B cell (primary cell): Measurements from ENCODE around the gene ADAMTS2. TPM values are rescaled to one million over a fixed set of nuclear protein-coding genes. Genes with fewer than 3 reads are reported as not detected.

Experiments used
- ATAC-seq: fragments of 200-7000 bp; cut with Tn5 transposase; one replicate; pipeline ENCODE4 v1.10.0; 2021; ENCODE audit warnings: low read depth, mild to moderate bottlenecking, moderate number of reproducible peaks, moderate library complexity
- CTCF ChIA-PET: fragments of 350-600 bp; sonication (Branson Sonifier 250); formaldehyde crosslinking; loops from one replicate; lab custom pipeline; 2021; ENCODE audit warnings: antibody characterized with exemption, inconsistent platforms; lab: Charles Lee
- POLR2A ChIA-PET: fragments of 350-600 bp; sonication (Branson Sonifier 250); formaldehyde crosslinking; loops from one replicate; lab custom pipeline; 2021; ENCODE audit warnings: antibody characterized with exemption; lab: Charles Lee
- DNase-seq: peaks from one replicate; pipeline ENCODE4 v3.0.0; 2013
- H2AFZ ChIP-seq: 2 replicates; pipeline ENCODE4 v1.6.1; 2012; ENCODE audit warnings: mild to moderate bottlenecking, low read depth, low read length; ENCODE audit not compliant: insufficient read depth, poor library complexity, severe bottlenecking
- H3K27ac ChIP-seq, 2 donors: 1 replicate in 1 of 2; 2 replicates in 1 of 2; pipeline ENCODE4 v1.5.1; 2012 to 2013; ENCODE audit warnings: low read length in 2 of 2, mild to moderate bottlenecking in 2 of 2, moderate library complexity in 1 of 2
- H3K27me3 ChIP-seq, 4 experiments: fragments of 200-600 bp in 1 of 4; sonication (generic) in 1 of 4; replicated peaks in 1 of 4; 1 replicate in 2 of 4; 2 replicates in 2 of 4; pipeline versions ENCODE4 v1.6.1 to v1.7.0; 2013 to 2016; ENCODE audit warnings: low read length in 3 of 4, mild to moderate bottlenecking in 2 of 4, mixed read lengths in 1 of 4, moderate library complexity in 1 of 4; ENCODE audit not compliant: insufficient read depth in 4 of 4, control insufficient read depth in 3 of 4; ENCODE audit errors: control extremely low read depth in 1 of 4
- H3K36me3 ChIP-seq, 2 experiments: replicated peaks in 1 of 2; 1 replicate in 1 of 2; 2 replicates in 1 of 2; pipeline versions ENCODE4 v1.6.1 to v1.7.1; 2013; ENCODE audit warnings: low read length in 1 of 2; ENCODE audit not compliant: insufficient read depth in 2 of 2, control insufficient read depth in 1 of 2; ENCODE audit errors: control extremely low read depth in 1 of 2, extremely low read depth in 1 of 2
- H3K4me1 ChIP-seq, 2 donors: fragments of 200-600 bp in 1 of 2; sonication (generic) in 1 of 2; 1 replicate in 1 of 2; 2 replicates in 1 of 2; pipeline versions ENCODE4 v1.5.1 to v1.6.1; 2013 to 2017; ENCODE audit warnings: low read length in 2 of 2; ENCODE audit not compliant: control insufficient read depth in 2 of 2, insufficient read depth in 2 of 2
- H3K4me2 ChIP-seq: replicated peaks from 2 replicates; pipeline ENCODE3; 2012; ENCODE audit warnings: mild to moderate bottlenecking, low read depth, low read length; ENCODE audit not compliant: poor library complexity, severe bottlenecking
- H3K4me3 ChIP-seq, 5 experiments: fragments of 200-600 bp in 1 of 5; sonication (generic) in 1 of 5; 1 replicate in 3 of 5; 2 replicates in 2 of 5; pipeline versions ENCODE4 v1.5.1 to v1.7.0; 2011 to 2016; ENCODE audit warnings: low read length in 4 of 5, mild to moderate bottlenecking in 4 of 5, low read depth in 2 of 5, control low read depth in 1 of 5, moderate library complexity in 1 of 5; ENCODE audit not compliant: insufficient read depth in 1 of 5; ENCODE audit errors: control extremely low read depth in 1 of 5, extremely low read depth in 1 of 5
- H3K79me2 ChIP-seq: fragments of 200-600 bp; sonication (generic); one replicate; pipeline ENCODE4 v1.6.0; 2016; ENCODE audit warnings: low read length; ENCODE audit not compliant: control insufficient read depth, insufficient read depth
- H3K9ac ChIP-seq: fragments of 200-600 bp; sonication (generic); 2 replicates; pipeline ENCODE4 v1.6.1; 2017; ENCODE audit warnings: mild to moderate bottlenecking, low read length, moderate library complexity
- H3K9me3 ChIP-seq, 3 donors: one replicate each; pipeline versions ENCODE4 v1.6.1 to v1.7.1; 2013; ENCODE audit warnings: low read length in 2 of 3; ENCODE audit not compliant: control insufficient read depth in 2 of 3, insufficient read depth in 1 of 3; ENCODE audit errors: control extremely low read depth in 1 of 3
- H4K20me1 ChIP-seq: 2 replicates; pipeline ENCODE4 v1.6.0; 2012; ENCODE audit warnings: mild to moderate bottlenecking, low read length; ENCODE audit not compliant: insufficient read depth, control insufficient read depth, poor library complexity, severe bottlenecking
- H3K27ac Mint-ChIP-seq: one replicate; pipeline ENCODE4 v1.8.0; 2021; ENCODE audit warnings: mixed read lengths
- H3K27me3 Mint-ChIP-seq: one replicate; pipeline ENCODE4 v1.8.0; 2021; ENCODE audit warnings: mixed read lengths
- H3K4me1 Mint-ChIP-seq: one replicate; pipeline ENCODE4 v1.8.0; 2021; ENCODE audit warnings: mixed read lengths
- H3K4me3 Mint-ChIP-seq: one replicate; pipeline ENCODE4 v1.8.0; 2021; ENCODE audit warnings: mixed read lengths
- H3K9me3 Mint-ChIP-seq: one replicate; pipeline ENCODE4 v1.8.0; 2022; ENCODE audit warnings: mixed read lengths; ENCODE audit not compliant: insufficient read depth
- CTCF ChIP-seq: fragments of 200-600 bp; IDR thresholded peaks from one replicate; pipeline ENCODE4 v1.8.0; 2022; ENCODE audit warnings: antibody characterized with exemption, mild to moderate bottlenecking
- EZH2 ChIP-seq: IDR thresholded peaks from 2 replicates; pipeline ENCODE4 v1.6.1; 2012; ENCODE audit warnings: borderline replicate concordance, low read depth, mild to moderate bottlenecking, moderate library complexity, low read length; ENCODE audit not compliant: insufficient read depth, poor library complexity, severe bottlenecking
- WGBS: methylation state at CpG from one replicate; pipeline ENCODE4 v1.1.5; 2013; ENCODE audit warnings: missing lambda C conversion rate; ENCODE audit not compliant: insufficient coverage; 5-methylcytosine and 5-hydroxymethylcytosine counted together
- intact Hi-C: fragments of 100-400 bp; cut with micrococcal nuclease; formaldehyde crosslinking; loops from one replicate; pipeline ENCODE4 v1.10.0; 2022
- polyA plus RNA-seq: library from polyadenylated mRNA; depleted of rRNA; stranded (reverse); fragments of >200 nt; gene quantifications from 2 replicates; pipeline ENCODE4 v1.2.3, GENCODE V29; 2012
- total RNA-seq, 2 donors: library from RNA; stranded (reverse); fragments of 120-200 nt in 1 of 2; gene quantifications; 1 replicate in 1 of 2; 2 replicates in 1 of 2; pipeline versions ENCODE4 v1.2.3 to v1.2.4, GENCODE V29; 2013 to 2022

ADAMTS2 gene
- total and polyA plus RNA-seq, 2 donors (not counting 1 experiment from before 2014, with no cell fraction given): not detected

GRCh38 chr5:179224741-179225140 lies 120.5 kb downstream of the ADAMTS2 start:
- no peak overlapping the region for H3K9ac ChIP-seq
- H3K27ac Mint-ChIP-seq: no peak overlapping the region
- TF ChIP-seq CTCF: no peak
- no peak for TF ChIP-seq EZH2
- no peaks in the 10 kb centered on the region for H3K36me3 ChIP-seq
- no peak overlapping the region for H3K4me2 ChIP-seq
- H4K20me1 ChIP-seq: no peaks in the 10 kb centered on the region
- no peaks in the 10 kb centered on the region for H3K27me3 ChIP-seq
- H3K27me3 Mint-ChIP-seq: no peaks in the 10 kb centered on the region
- ChIA-PET POLR2A (no interaction called here), CTCF (no interaction called here)
- H3K27ac ChIP-seq: no peak overlapping the region
- H2AFZ ChIP-seq: no peak overlapping the region
- DNase-seq: no peak
- ATAC-seq: no peak
- peaks cover 0 to 37% (median 5%) of the 10 kb centered on the region in 3 donors for H3K9me3 ChIP-seq
- H3K4me1 Mint-ChIP-seq: no peaks in the 10 kb centered on the region
- no peak overlapping the region for H3K4me3 Mint-ChIP-seq
- H3K4me3 ChIP-seq: no peak overlapping the region
- H3K4me1 ChIP-seq: no peaks in the 10 kb centered on the region
- intact Hi-C loops: no loop called here
- peaks cover 9% of the 10 kb centered on the region for H3K9me3 Mint-ChIP-seq
- no peaks in the 10 kb centered on the region for H3K79me2 ChIP-seq
- 84% methylated on average over 5 of the region's 10 CpGs for WGBS

DNA sequence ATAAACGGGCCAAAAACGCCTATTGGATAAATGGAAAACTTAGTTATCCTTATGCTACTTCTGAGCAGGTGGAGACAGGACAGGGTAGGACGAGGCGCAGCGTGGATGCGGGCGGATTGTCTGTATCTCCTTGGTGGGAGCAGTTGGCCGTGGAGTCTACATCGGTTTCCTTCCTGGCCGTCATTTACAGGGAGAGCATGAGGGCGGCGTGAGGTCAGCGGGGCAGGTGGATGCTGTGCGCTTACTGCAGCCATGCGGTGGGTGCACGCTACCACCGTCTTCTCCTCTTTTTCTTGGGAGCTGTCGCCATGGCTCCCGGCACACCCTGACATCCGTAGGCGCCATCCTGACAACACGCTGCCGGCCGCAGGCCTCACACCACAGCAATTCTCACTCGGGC lies 121.3 kb downstream of the ADAMTS2 start:
- TF ChIP-seq CTCF (no peak), EZH2 (no peak)
- Mint-ChIP-seq H3K27me3 (no peaks in the 10 kb centered on the region), H3K9me3 (peaks cover 9% of the 10 kb centered on the region), H3K4me1 (no peaks in the 10 kb centered on the region), H3K27ac (no peak overlapping the region), H3K4me3 (no peak overlapping the region)
- intact Hi-C loops: no loop called here
- ChIA-PET CTCF (no interaction called here), POLR2A (no interaction called here)
- no peak overlapping the region for H2AFZ ChIP-seq
- H3K4me3 ChIP-seq: no peak overlapping the region
- ATAC-seq (no peak), DNase-seq (no peak)
- H3K27me3 ChIP-seq: no peaks in the 10 kb centered on the region
- no peaks in the 10 kb centered on the region for H4K20me1 ChIP-seq
- H3K4me2 ChIP-seq: no peak overlapping the region
- H3K27ac ChIP-seq: no peak overlapping the region
- H3K9ac ChIP-seq: no peak overlapping the region
- H3K79me2 ChIP-seq: no peaks in the 10 kb centered on the region
- H3K9me3 ChIP-seq: peaks cover 0 to 37% (median 5%) of the 10 kb centered on the region in 3 donors
- no peaks in the 10 kb centered on the region for H3K4me1 ChIP-seq
- no peaks in the 10 kb centered on the region for H3K36me3 ChIP-seq
- WGBS: 98% methylated on average over 25 of the region's 25 CpGs
